Ascending aorta (tissue), 2 donors: ENCODE data around the gene RPS28. TPM values are rescaled to one million over a fixed set of nuclear protein-coding genes. Genes with fewer than 3 reads are reported as not detected.

ENCODE experiments used
- DNase-seq, 2 donors: peaks; one replicate each; pipeline ENCODE4 v3.0.0-alpha.2; 2019; ENCODE audit warnings: low spot score in 2 of 2
- H3K27ac ChIP-seq, 2 donors: fragments of 200-600 bp; sonication (generic); one replicate each; pipeline ENCODE4 v1.5.1; 2016 to 2017; ENCODE audit warnings: mild to moderate bottlenecking in 1 of 2
- H3K27me3 ChIP-seq: fragments of 200-600 bp; sonication (generic); one replicate; pipeline ENCODE4 v1.5.1; 2017
- H3K36me3 ChIP-seq, 2 donors: fragments of 200-600 bp; sonication (generic); one replicate each; pipeline ENCODE4 v1.5.1; 2016
- H3K4me1 ChIP-seq, 2 donors: fragments of 200-600 bp; sonication (generic); one replicate each; pipeline ENCODE4 v1.5.1; 2016 to 2017; ENCODE audit warnings: mild to moderate bottlenecking in 1 of 2
- H3K4me3 ChIP-seq, 2 donors: fragments of 200-600 bp; sonication (generic); one replicate each; pipeline ENCODE4 v1.5.1; 2016 to 2017; ENCODE audit warnings: mild to moderate bottlenecking in 1 of 2
- H3K9me3 ChIP-seq, 2 donors: fragments of 200-600 bp; sonication (generic); one replicate each; pipeline ENCODE4 v1.5.1; 2016
- intact Hi-C: fragments of 100-400 bp; cut with DNase I; formaldehyde crosslinking; loops from one replicate; pipeline ENCODE4 v1.15.1; 2023
- total RNA-seq: library from RNA; depleted of rRNA; stranded (reverse); fragments of >200 nt; gene quantifications from one replicate; pipeline ENCODE4 v1.1.0, GENCODE V29; 2016
- TF ChIP-seq, protein P1 (sequence below), 3 experiments: fragments of 200-600 bp in 2 of 3; fragments of 450-650 bp in 1 of 3; sonication (generic) in 2 of 3; IDR thresholded peaks; one replicate each; pipeline ENCODE4 v1.5.1; 2016 to 2019; ENCODE audit warnings: antibody characterized with exemption in 3 of 3, mild to moderate bottlenecking in 1 of 3, moderate library complexity in 1 of 3

The RPS28 gene
- total RNA-seq, 1 donor from 2014 or later = 393 TPM

DNA sequence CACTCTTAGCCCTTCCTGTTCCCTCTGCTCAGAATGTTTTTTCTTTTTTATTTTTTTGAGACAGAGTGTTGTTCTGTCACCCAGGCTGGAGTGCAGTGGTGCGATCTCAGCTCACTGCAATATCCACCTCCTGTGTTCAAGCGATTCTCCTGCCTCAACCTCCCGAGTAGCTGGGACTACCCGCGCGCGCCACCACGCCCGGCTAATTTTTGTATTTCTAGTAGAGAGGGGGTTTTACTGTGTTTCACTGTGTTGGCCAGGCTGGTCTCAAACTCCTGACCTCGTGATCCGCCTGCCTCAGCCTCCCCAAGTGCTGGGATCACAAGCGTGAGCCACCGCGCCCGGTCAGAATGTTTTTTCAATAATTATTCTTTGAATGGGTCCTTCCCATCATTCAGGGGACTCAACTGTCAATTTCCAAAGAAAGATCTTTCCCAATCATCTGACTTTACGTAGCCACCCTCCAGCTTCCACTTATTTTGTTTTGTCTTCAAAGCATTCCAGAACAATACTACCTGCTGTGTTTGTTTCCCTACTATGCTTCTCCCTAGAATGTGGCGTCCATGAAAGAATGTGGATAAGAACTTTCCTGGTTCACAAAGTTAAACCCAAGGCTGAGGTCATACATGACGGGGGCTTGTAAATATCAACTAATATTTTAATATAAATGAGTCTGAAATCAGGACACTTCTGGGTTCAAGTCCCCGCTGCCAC lies 1.3 kb upstream of the RPS28 start:
- Histone ChIP-seq H3K4me1 (peaks cover 12 to 22% of the 10 kb centered on the region in 2 donors), H3K36me3 (peaks cover 22 to 40% of the 10 kb centered on the region in 2 donors), H3K27me3 (no peaks in the 10 kb centered on the region), H3K4me3 (peak overlapping the region; percentile 64 to 97), H3K9me3 (no peaks in the 10 kb centered on the region), H3K27ac (peak overlapping the region in 1 of 2 donors; percentile 90)
- TF ChIP-seq, protein P1, sequence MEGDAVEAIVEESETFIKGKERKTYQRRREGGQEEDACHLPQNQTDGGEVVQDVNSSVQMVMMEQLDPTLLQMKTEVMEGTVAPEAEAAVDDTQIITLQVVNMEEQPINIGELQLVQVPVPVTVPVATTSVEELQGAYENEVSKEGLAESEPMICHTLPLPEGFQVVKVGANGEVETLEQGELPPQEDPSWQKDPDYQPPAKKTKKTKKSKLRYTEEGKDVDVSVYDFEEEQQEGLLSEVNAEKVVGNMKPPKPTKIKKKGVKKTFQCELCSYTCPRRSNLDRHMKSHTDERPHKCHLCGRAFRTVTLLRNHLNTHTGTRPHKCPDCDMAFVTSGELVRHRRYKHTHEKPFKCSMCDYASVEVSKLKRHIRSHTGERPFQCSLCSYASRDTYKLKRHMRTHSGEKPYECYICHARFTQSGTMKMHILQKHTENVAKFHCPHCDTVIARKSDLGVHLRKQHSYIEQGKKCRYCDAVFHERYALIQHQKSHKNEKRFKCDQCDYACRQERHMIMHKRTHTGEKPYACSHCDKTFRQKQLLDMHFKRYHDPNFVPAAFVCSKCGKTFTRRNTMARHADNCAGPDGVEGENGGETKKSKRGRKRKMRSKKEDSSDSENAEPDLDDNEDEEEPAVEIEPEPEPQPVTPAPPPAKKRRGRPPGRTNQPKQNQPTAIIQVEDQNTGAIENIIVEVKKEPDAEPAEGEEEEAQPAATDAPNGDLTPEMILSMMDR (IDR thresholded peaks at IDR 0.05) = no peak
- intact Hi-C loops = loop anchor here (2.0 to 10.0 kb wide), 2 partner anchors 51 to 315 kb away; partner anchors contain the start of gene ELAVL1
- DNase-seq = no peak

DNA sequence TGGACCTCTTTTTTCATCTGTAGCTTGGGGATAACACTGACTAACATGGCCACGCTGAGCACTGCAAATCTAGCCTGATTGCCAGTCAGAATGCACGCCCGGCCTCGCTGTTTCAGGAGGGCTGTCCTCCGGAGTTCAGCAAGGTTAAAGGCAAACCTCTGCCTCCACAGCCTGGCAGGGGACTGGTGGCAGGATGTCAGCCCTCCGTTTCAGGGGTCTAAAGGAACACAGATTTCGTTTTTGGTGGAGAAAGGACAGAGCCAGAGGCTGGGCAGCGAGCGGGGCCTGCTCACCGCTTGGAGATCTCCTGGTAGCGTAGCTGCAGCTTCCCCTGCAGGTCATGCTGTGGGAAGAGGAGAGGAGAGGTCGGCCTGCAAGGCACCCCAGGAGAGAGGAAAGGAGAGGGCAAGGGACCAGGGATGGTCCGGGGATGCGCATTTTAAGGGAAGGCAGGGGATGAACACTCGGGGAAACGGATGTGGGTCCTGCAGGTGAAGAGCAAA lies 681 bp upstream of the RPS28 start:
- Histone ChIP-seq H3K4me1 (peaks cover 12 to 22% of the 10 kb centered on the region in 2 donors), H3K27me3 (no peaks in the 10 kb centered on the region), H3K9me3 (no peaks in the 10 kb centered on the region), H3K27ac (peak overlapping the region; percentile 80 to 90), H3K36me3 (peaks cover 18 to 34% of the 10 kb centered on the region in 2 donors), H3K4me3 (peak overlapping the region; percentile 64 to 97)
- no peak for DNase-seq
- TF ChIP-seq, protein P1 (IDR thresholded peaks at IDR 0.05) = no peak
- intact Hi-C loops = loop anchor here (1.0 to 10.0 kb wide), 4 partner anchors 12 to 316 kb away; partner anchors contain the start of genes CD320 and ELAVL1

DNA sequence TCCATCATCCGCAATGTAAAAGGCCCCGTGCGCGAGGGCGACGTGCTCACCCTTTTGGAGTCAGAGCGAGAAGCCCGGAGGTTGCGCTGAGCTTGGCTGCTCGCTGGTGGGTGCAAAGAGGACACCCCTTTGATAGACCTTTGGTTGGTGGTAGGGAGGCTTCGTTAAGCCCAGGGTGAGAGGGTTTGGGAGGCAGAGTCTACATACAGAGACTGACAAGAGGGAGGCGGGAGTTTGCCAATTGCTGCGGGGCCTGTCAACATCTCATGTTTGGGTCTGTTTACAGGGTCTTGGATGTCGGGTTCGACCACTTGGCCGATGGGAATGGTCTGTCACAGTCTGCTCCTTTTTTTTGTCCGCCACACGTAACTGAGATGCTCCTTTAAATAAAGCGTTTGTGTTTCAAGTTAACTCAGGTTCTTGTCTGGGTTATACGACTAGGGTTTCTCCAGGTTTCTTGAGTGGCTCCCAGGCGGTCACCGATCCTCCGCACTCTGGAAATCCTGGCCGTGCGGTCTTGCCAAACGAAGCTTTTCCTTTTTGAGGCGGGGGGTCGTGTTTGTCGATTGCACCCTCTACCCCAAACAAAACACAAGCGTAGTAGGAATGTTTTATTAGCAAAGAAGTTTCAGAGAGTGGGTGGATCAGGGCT lies 816 bp downstream of the RPS28 start:
- Histone ChIP-seq H3K9me3 (no peaks in the 10 kb centered on the region), H3K4me3 (peak overlapping the region; percentile 64 to 97), H3K4me1 (peaks cover 12 to 22% of the 10 kb centered on the region in 2 donors), H3K27ac (peak overlapping the region; percentile 80 to 90), H3K36me3 (peaks cover 18 to 25% of the 10 kb centered on the region in 2 donors), H3K27me3 (no peaks in the 10 kb centered on the region)
- TF ChIP-seq, protein P1 (IDR thresholded peaks at IDR 0.05) = no peak
- intact Hi-C loops = loop anchor here (1.0 to 10.0 kb wide), 4 partner anchors 14 to 317 kb away; partner anchors contain the start of genes CD320 and ELAVL1
- no peak for DNase-seq

DNA sequence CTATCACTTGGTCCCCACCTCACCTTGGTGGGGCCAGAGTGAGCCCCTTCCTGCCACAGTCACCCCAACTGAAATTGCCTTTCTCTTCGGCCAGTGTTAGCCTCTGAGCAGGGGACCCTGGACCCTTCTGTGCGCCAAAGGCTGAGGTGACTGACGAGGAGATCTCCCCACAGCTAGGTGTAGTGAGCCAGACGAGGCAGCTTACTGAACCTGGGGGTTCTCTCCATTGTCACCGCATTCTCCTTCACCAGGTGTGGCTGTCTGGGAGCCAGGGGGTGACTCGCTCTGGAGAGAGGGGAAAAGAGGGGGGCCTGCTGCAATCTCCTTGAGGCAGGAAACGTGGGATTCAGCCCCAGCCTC lies 1.3 kb downstream of the RPS28 start:
- H3K27ac ChIP-seq = no peak overlapping the region
- H3K27me3 ChIP-seq = no peaks in the 10 kb centered on the region
- DNase-seq = no peak
- H3K9me3 ChIP-seq = no peaks in the 10 kb centered on the region
- H3K4me3 ChIP-seq = peak overlapping the region; percentile 64 to 97
- peaks cover 18 to 24% of the 10 kb centered on the region in 2 donors for H3K36me3 ChIP-seq
- H3K4me1 ChIP-seq = peaks cover 12 to 22% of the 10 kb centered on the region in 2 donors
- intact Hi-C loops = loop anchor here (10.0 kb wide), 1 partner anchor 318 kb away; the partner anchor contains the start of gene ELAVL1
- TF ChIP-seq, protein P1 (IDR thresholded peaks at IDR 0.05) = no peak

DNA sequence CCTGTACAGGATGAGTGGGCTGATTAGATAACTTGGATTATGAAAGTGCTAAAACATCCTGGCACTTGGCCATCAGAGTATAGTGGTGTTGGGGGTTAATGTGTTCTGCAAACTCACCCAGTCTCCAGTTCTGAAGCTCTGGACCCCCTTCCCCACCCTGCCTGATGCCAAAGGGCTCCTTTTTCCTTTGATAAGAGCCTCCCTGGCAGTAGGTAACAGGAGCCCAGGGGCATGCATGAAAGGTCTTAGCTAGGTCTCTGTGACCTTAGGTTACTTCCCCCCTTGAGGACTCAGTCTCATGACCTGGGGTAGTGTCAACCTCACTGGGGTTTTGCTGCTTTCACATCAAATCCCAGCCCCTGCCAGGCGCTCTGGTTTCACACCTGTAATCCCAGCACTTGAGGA lies 2.5 kb downstream of the RPS28 start:
- peaks cover 18 to 22% of the 10 kb centered on the region in 2 donors for H3K36me3 ChIP-seq
- no peak for DNase-seq
- no peaks in the 10 kb centered on the region for H3K27me3 ChIP-seq
- intact Hi-C loops = loop anchor here (10.0 kb wide), 1 partner anchor 319 kb away; the partner anchor contains the start of gene ELAVL1
- no peaks in the 10 kb centered on the region for H3K9me3 ChIP-seq
- no peak overlapping the region for H3K4me3 ChIP-seq
- H3K27ac ChIP-seq = no peak overlapping the region
- TF ChIP-seq, protein P1 (IDR thresholded peaks at IDR 0.05) = no peak
- H3K4me1 ChIP-seq = peaks cover 12 to 22% of the 10 kb centered on the region in 2 donors
